GM19438 (cell line): ENCODE data around the gene GINS2.

Experiments used
- ATAC-seq: cut with Tn5 transposase; IDR thresholded peaks from one replicate; pipeline ENCODE4 v1.9.1; 2021; ENCODE audit warnings: low read depth; ENCODE audit not compliant: unreplicated experiment

Gene GINS2

DNA sequence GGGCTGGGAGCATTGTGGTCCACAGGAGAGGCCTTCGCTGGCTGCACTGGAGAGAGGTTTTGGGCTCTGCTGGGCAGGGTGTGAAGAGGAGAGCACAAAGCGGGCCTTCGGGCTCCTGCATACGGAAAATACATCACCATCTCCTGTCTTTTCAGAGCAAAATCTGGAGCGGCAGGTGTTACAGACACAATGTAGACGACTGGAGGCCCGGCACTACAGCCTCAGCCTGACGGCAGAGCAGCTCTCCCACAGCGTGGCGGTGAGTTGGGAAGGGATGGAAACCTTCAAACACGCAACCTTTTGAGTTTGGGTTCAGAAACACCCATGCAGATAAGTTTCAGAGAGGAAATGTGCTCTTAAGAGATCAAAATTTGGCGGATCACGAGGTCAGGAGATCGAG, 17.9 kb downstream of the GINS2 start:
- ATAC-seq: no peak

GRCh38 chr16:85668676-85669424, 19.9 kb downstream of the GINS2 start:
- ATAC-seq: no peak

- no peak for ATAC-seq
Observed at GRCh38 chr16:85667841-85668413, 20.8 kb downstream of the GINS2 start.

- no peak for ATAC-seq
Observed at GRCh38 chr16:85667261-85667660, 21.5 kb downstream of the GINS2 start.

DNA sequence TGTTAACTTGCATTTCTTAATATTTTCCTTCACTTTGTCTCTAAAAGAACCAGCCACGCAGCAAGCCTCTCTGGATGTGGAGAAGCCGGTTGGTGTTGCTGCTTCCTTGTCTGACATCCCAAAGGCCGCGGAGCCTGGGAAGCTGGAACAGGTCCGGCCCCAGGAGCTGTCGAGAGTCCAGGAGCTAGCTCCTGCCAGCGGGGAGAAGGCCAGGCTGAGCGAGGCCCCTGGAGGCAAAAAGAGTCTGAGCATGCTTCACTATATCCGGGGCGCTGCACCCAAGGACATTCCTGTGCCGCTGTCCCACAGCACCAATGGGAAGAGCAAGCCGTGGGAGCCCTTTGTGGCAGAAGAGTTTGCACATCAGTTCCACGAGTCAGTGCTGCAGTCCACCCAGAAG, 22.8 kb downstream of the GINS2 start:
- ATAC-seq: no peak

- no peak for ATAC-seq
Observed at GRCh38 chr16:85665373-85665740, 23.4 kb downstream of the GINS2 start.

GRCh38 chr16:85664580-85665372, 24.0 kb downstream of the GINS2 start:
- ATAC-seq: no peak

- no peak for ATAC-seq
Observed at GRCh38 chr16:85663891-85664321, 24.8 kb downstream of the GINS2 start.

DNA sequence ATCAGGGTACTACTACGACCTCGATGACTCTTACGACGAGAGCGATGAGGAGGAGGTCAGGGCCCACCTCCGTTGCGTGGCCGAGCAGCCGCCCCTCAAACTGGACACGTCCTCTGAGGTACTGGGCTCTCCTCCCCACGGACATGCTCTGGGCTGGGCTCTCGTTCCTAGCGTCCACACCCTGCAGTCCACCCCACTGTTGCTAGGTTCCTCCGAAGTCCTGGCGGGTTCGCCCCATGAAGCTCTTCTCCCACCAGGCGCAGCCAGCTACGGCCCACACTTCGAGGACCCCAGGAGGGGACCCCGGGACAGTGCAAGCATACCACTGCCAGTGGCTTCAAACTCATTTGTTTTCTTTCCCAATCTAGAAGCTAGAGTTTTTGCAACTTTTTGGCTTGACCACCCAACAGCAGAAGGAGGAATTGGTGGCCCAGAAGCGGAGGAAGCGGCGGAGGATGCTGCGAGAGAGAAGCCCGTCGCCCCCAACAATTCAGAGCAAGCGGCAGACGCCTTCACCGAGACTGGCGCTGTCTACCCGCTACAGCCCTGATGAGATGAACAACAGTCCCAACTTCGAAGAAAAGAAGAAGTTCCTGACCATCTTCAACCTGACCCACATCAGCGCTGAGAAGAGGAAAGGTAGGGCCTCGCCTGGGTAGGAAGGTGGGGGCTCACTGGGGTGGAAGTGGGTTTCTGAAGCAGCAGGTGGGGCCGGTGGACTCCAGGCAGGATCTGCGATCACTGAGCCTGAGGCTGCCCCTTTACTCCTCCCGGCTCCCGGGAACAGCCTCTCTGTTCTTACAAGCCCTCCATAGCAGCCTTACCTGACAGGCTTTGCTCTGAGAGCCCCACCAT, 25.6 kb downstream of the GINS2 start:
- no peak for ATAC-seq

- no peak for ATAC-seq
Observed at GRCh38 chr16:85662482-85662812, 26.3 kb downstream of the GINS2 start.

GRCh38 chr16:85661740-85662481, 26.8 kb downstream of the GINS2 start:
- ATAC-seq: no peak

GRCh38 chr16:85660843-85661739, 27.7 kb downstream of the GINS2 start:
- no peak for ATAC-seq

DNA sequence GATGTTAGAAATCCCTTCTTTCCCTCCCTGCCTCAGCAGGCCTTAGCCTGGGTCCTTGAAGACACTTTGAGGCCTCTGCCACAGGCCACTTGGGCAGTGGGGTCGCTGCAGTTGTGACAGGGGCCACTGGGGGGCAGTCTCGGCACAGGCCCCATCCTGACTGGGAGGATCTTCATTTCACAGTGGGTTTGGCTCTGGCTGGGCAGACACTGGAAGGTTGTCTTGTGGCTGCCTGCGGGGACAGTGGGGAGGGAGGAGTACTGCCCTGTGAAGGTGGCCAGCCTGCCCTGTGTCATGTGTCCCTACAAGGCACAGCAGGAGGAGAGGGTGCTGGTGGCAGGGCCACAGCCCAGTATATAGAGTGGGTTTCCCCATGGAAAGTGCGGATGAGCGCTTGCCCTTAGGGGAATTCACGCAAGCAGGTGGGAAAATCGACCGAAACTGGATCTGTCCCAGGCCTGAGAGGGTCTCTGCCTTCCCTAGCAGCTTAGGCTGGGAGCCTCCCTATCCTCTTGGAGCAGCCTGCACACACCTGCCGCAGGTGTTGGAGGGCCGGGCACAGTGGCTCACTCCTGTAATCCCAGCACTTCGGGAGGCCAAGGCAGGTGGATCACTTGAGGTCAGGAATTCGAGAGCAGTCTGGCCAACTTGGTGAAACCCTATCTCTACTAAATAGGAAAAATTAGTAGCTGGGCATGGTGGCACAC, 28.8 kb downstream of the GINS2 start:
- no peak for ATAC-seq

- no peak for ATAC-seq
Observed at GRCh38 chr16:85659336-85659735, 29.4 kb downstream of the GINS2 start.

GRCh38 chr16:85658504-85659326, 30.0 kb downstream of the GINS2 start:
- ATAC-seq: no peak

- no peak for ATAC-seq
Observed at GRCh38 chr16:85657996-85658395, 30.8 kb downstream of the GINS2 start.

- no peak for ATAC-seq
Observed at GRCh38 chr16:85657267-85657650, 31.5 kb downstream of the GINS2 start.
